HFF-Myc (cell line): ENCODE measurements around the gene FES.

Experiments used
- DNase-seq: peaks from one replicate; pipeline ENCODE4 v3.0.0-alpha.2; 2011; ENCODE audit warnings: low read depth; ENCODE audit errors: extremely low read depth
- H3K4me3 ChIP-seq: replicated peaks from 2 replicates; pipeline ENCODE4 v1.5.1; 2011; ENCODE audit warnings: low read depth, mild to moderate bottlenecking, control low read depth, low read length
- CTCF ChIP-seq: IDR thresholded peaks from 2 replicates; pipeline ENCODE4 v1.5.1; 2012; ENCODE audit warnings: mild to moderate bottlenecking, low read depth, low read length, control low read depth; ENCODE audit errors: missing control alignments

Gene FES

GRCh38 chr15:90915216-90915807, 31.0 kb downstream of the FES start:
- no peak overlapping the region for H3K4me3 ChIP-seq
- TF ChIP-seq CTCF = no peak
- no peak for DNase-seq

GRCh38 chr15:90915808-90916440, 31.6 kb downstream of the FES start:
- no peak overlapping the region for H3K4me3 ChIP-seq
- TF ChIP-seq CTCF = no peak
- DNase-seq = no peak

GRCh38 chr15:90916461-90916860, 32.2 kb downstream of the FES start:
- DNase-seq = no peak
- TF ChIP-seq CTCF = no peak
- H3K4me3 ChIP-seq = no peak overlapping the region

GRCh38 chr15:90917569-90917968, 33.3 kb downstream of the FES start:
- no peak overlapping the region for H3K4me3 ChIP-seq
- no peak for DNase-seq
- no peak for TF ChIP-seq CTCF

GRCh38 chr15:90918034-90918788, 33.9 kb downstream of the FES start:
- no peak overlapping the region for H3K4me3 ChIP-seq
- DNase-seq = no peak
- no peak for TF ChIP-seq CTCF

GRCh38 chr15:90918835-90919234, 34.5 kb downstream of the FES start:
- DNase-seq = no peak
- TF ChIP-seq CTCF = no peak
- no peak overlapping the region for H3K4me3 ChIP-seq
